Measurements from ENCODE around the gene TMPRSS11F.

The TMPRSS11F gene

GRCh38 chr4:68077301-68077700 lies 52.4 kb downstream of the TMPRSS11F start:
- DNase-seq (ENCODE audit: low read depth in 2 of 2), result no peak

- no peak for DNase-seq (ENCODE audit: low read depth in 2 of 2)
Measured at GRCh38 chr4:68076194-68076593, 53.5 kb downstream of the TMPRSS11F start.

- no peak for DNase-seq (ENCODE audit: low read depth in 2 of 2)
Measured at GRCh38 chr4:68074397-68074796, 55.3 kb downstream of the TMPRSS11F start.

GRCh38 chr4:68070302-68070701 lies 59.4 kb downstream of the TMPRSS11F start:
- DNase-seq (ENCODE audit: low read depth in 2 of 2), result no peak

GRCh38 chr4:68062501-68062900 lies 67.2 kb downstream of the TMPRSS11F start:
- DNase-seq (ENCODE audit: low read depth in 2 of 2), result no peak

- DNase-seq (ENCODE audit: low read depth in 2 of 2), result no peak
Measured at GRCh38 chr4:68038272-68038671, 91.4 kb downstream of the TMPRSS11F start.

GRCh38 chr4:68021185-68021584 lies 108.5 kb downstream of the TMPRSS11F start:
- no peak for DNase-seq (ENCODE audit: low read depth in 2 of 2)

- DNase-seq (ENCODE audit: low read depth in 2 of 2), result no peak
Measured at GRCh38 chr4:68011684-68012083, 118.0 kb downstream of the TMPRSS11F start.

All from stimulated activated CD8-positive, alpha-beta memory T cell treated with anti-CD3 and anti-CD28 coated beads, Interleukin-2, amount 100 ng/mL, for 48 hours (primary cell).